Mesendoderm (in vitro differentiated cells): ENCODE data around the gene AKR7A3.
A peak's percentile ranks its signal among the peaks of the same experiment; 100 is the strongest.

ENCODE experiments used
- DNase-seq: peaks from one replicate; pipeline ENCODE4 v3.0.0; 2013
- H2AK5ac ChIP-seq: 2 replicates; pipeline ENCODE4 v1.6.1; 2013; ENCODE audit warnings: low read length, inconsistent platforms
- H2BK120ac ChIP-seq: 2 replicates; pipeline ENCODE4 v1.6.1; 2013; ENCODE audit warnings: low read depth, mild to moderate bottlenecking, low read length, moderate library complexity, mixed read lengths
- H2BK15ac ChIP-seq: replicated peaks from 2 replicates; pipeline ENCODE4 v1.6.1; 2013; ENCODE audit warnings: low read depth, mild to moderate bottlenecking, moderate library complexity
- H2BK5ac ChIP-seq: 2 replicates; pipeline ENCODE4 v1.6.1; 2013; ENCODE audit warnings: low read length, inconsistent platforms
- H3K18ac ChIP-seq: 2 replicates; pipeline ENCODE4 v1.6.1; 2013; ENCODE audit warnings: mild to moderate bottlenecking, low read length, mixed read lengths
- H3K23ac ChIP-seq: one replicate; pipeline ENCODE4 v1.6.1; 2013; ENCODE audit warnings: low read length
- H3K27ac ChIP-seq: 2 replicates; pipeline ENCODE4 v1.5.1; 2013; ENCODE audit warnings: low read depth, mild to moderate bottlenecking, inconsistent platforms, low read length, moderate library complexity
- H3K27me3 ChIP-seq: 2 replicates; pipeline ENCODE4 v1.6.1; 2013; ENCODE audit warnings: low read length, control low read depth, mild to moderate bottlenecking, inconsistent platforms; ENCODE audit not compliant: insufficient read depth, poor library complexity
- H3K36me3 ChIP-seq: 2 replicates; pipeline ENCODE4 v1.6.1; 2013; ENCODE audit warnings: low read length, inconsistent platforms; ENCODE audit not compliant: control insufficient read depth, insufficient read depth
- H3K4ac ChIP-seq: one replicate; pipeline ENCODE4 v1.6.1; 2013; ENCODE audit warnings: low read depth, mild to moderate bottlenecking, low read length, moderate library complexity
- H3K4me1 ChIP-seq: 2 replicates; pipeline ENCODE4 v1.6.1; 2013; ENCODE audit warnings: low read depth, low read length, inconsistent platforms; ENCODE audit not compliant: control insufficient read depth
- H3K4me2 ChIP-seq: 2 replicates; pipeline ENCODE4 v1.6.1; 2013; ENCODE audit warnings: low read length
- H3K4me3 ChIP-seq: 2 replicates; pipeline ENCODE4 v1.5.1; 2013; ENCODE audit warnings: mild to moderate bottlenecking, low read length
- H3K56ac ChIP-seq: one replicate; pipeline ENCODE4 v1.6.1; 2013; ENCODE audit warnings: low read length
- H3K79me1 ChIP-seq: 2 replicates; pipeline ENCODE4 v1.6.1; 2013; ENCODE audit warnings: low read length, inconsistent platforms
- H3K79me2 ChIP-seq: 2 replicates; pipeline ENCODE4 v1.6.1; 2013; ENCODE audit warnings: mild to moderate bottlenecking, low read length; ENCODE audit not compliant: control insufficient read depth, insufficient read depth
- H3K9ac ChIP-seq: 2 replicates; pipeline ENCODE4 v1.6.1; 2013; ENCODE audit warnings: low read length, inconsistent platforms
- H4K5ac ChIP-seq: one replicate; pipeline ENCODE4 v1.6.1; 2013; ENCODE audit warnings: low read length
- H4K8ac ChIP-seq: one replicate; pipeline ENCODE4 v1.6.1; 2013; ENCODE audit warnings: low read depth, mild to moderate bottlenecking, control low read depth, low read length, moderate library complexity
- WGBS: extraction: QIAGEN DNeasy Blood & Tissue Kit; methylation state at CpG from one replicate; pipeline ENCODE4 v1.1.7; 2013; ENCODE audit warnings: low lambda C conversion rate, missing lambda C conversion rate; ENCODE audit not compliant: insufficient coverage; ENCODE audit errors: extremely low coverage; 5-methylcytosine and 5-hydroxymethylcytosine counted together

The AKR7A3 gene

GRCh38 chr1:19323987-19324664 lies 35.6 kb upstream of the AKR7A3 start:
- no peak overlapping the region for H3K18ac ChIP-seq
- WGBS, result no CpG with 5 or more reads among the region's 23 CpGs
- H3K4me1 ChIP-seq, result no peaks in the 10 kb centered on the region

GRCh38 chr1:19322481-19322880 lies 33.9 kb upstream of the AKR7A3 start:
- Histone ChIP-seq H2AK5ac (no peak overlapping the region), H3K56ac (no peak overlapping the region), H3K4ac (no peak overlapping the region), H3K4me2 (no peak overlapping the region), H3K27ac (no peak overlapping the region), H2BK15ac (no peak overlapping the region), H3K27me3 (no peaks in the 10 kb centered on the region), H2BK120ac (no peak overlapping the region), H3K79me1 (no peaks in the 10 kb centered on the region), H4K8ac (no peak overlapping the region), H3K4me1 (no peaks in the 10 kb centered on the region), H3K18ac (no peak overlapping the region), H3K23ac (no peak overlapping the region), H3K36me3 (peaks cover 2% of the 10 kb centered on the region), H3K9ac (no peak overlapping the region), H4K5ac (no peak overlapping the region), H3K79me2 (no peaks in the 10 kb centered on the region), H2BK5ac (no peak overlapping the region), H3K4me3 (no peak overlapping the region)
- no peak for DNase-seq
- WGBS, result no CpG with 5 or more reads among the region's 10 CpGs

More at GRCh38 chr1:19323987-19324664, 35.6 kb upstream of the AKR7A3 start:
- Histone ChIP-seq H4K8ac (no peak overlapping the region), H3K79me2 (no peaks in the 10 kb centered on the region), H3K9ac (no peak overlapping the region), H3K27me3 (no peaks in the 10 kb centered on the region), H2BK15ac (no peak overlapping the region), H2AK5ac (no peak overlapping the region), H3K23ac (no peak overlapping the region), H3K4me3 (no peak overlapping the region), H2BK120ac (no peak overlapping the region), H3K27ac (no peak overlapping the region), H3K4me2 (no peak overlapping the region), H4K5ac (no peak overlapping the region), H3K56ac (no peak overlapping the region), H3K79me1 (no peaks in the 10 kb centered on the region), H3K36me3 (peaks cover 3% of the 10 kb centered on the region), H2BK5ac (no peak overlapping the region), H3K4ac (no peak overlapping the region)
- no peak for DNase-seq

GRCh38 chr1:19321071-19321470 lies 32.5 kb upstream of the AKR7A3 start:
- Histone ChIP-seq H3K36me3 (peaks cover 1% of the 10 kb centered on the region), H3K4me2 (no peak overlapping the region), H3K79me2 (no peaks in the 10 kb centered on the region), H3K9ac (no peak overlapping the region), H3K4ac (no peak overlapping the region), H4K5ac (no peak overlapping the region), H2BK15ac (no peak overlapping the region), H3K4me3 (no peak overlapping the region), H3K27me3 (no peaks in the 10 kb centered on the region), H3K4me1 (no peaks in the 10 kb centered on the region), H2BK5ac (no peak overlapping the region), H3K18ac (no peak overlapping the region), H3K23ac (no peak overlapping the region), H2AK5ac (no peak overlapping the region), H3K79me1 (no peaks in the 10 kb centered on the region), H3K56ac (no peak overlapping the region), H4K8ac (no peak overlapping the region), H2BK120ac (no peak overlapping the region), H3K27ac (no peak overlapping the region)
- DNase-seq, result no peak
- no CpG with 5 or more reads among the region's 3 CpGs for WGBS

GRCh38 chr1:19319196-19319595 lies 30.6 kb upstream of the AKR7A3 start:
- no peaks in the 10 kb centered on the region for H3K79me2 ChIP-seq
- WGBS, result no CpG with 5 or more reads among the region's 3 CpGs
- no peak overlapping the region for H2BK15ac ChIP-seq
- H3K4ac ChIP-seq, result no peak overlapping the region
- no peak overlapping the region for H3K9ac ChIP-seq
- no peak overlapping the region for H2BK5ac ChIP-seq
- peaks cover 2% of the 10 kb centered on the region for H3K79me1 ChIP-seq
- no peaks in the 10 kb centered on the region for H3K27me3 ChIP-seq
- no peak for DNase-seq
- H2BK120ac ChIP-seq, result no peak overlapping the region
- H3K23ac ChIP-seq, result no peak overlapping the region
- no peak overlapping the region for H3K4me3 ChIP-seq
- H2AK5ac ChIP-seq, result no peak overlapping the region
- no peak overlapping the region for H4K5ac ChIP-seq
- H3K4me2 ChIP-seq, result no peak overlapping the region
- H3K18ac ChIP-seq, result no peak overlapping the region
- H4K8ac ChIP-seq, result no peak overlapping the region
- H3K4me1 ChIP-seq, result no peaks in the 10 kb centered on the region
- no peak overlapping the region for H3K27ac ChIP-seq
- H3K56ac ChIP-seq, result no peak overlapping the region
- H3K36me3 ChIP-seq, result peaks cover 1% of the 10 kb centered on the region

- Histone ChIP-seq H2AK5ac (no peak overlapping the region), H3K18ac (no peak overlapping the region), H3K9ac (no peak overlapping the region), H3K27me3 (no peaks in the 10 kb centered on the region), H2BK15ac (no peak overlapping the region), H4K5ac (no peak overlapping the region), H3K4me2 (no peak overlapping the region), H3K79me2 (no peaks in the 10 kb centered on the region), H3K79me1 (peaks cover 14% of the 10 kb centered on the region), H3K23ac (no peak overlapping the region), H3K36me3 (peaks cover 1% of the 10 kb centered on the region), H2BK120ac (no peak overlapping the region), H3K4ac (no peak overlapping the region), H3K4me1 (peaks cover 2% of the 10 kb centered on the region), H3K4me3 (no peak overlapping the region), H2BK5ac (no peak overlapping the region), H4K8ac (no peak overlapping the region), H3K27ac (no peak overlapping the region), H3K56ac (no peak overlapping the region)
- WGBS, result no CpG with 5 or more reads among the region's 13 CpGs
- DNase-seq, result peak; percentile 70
Measured at GRCh38 chr1:19317126-19317910, 28.7 kb upstream of the AKR7A3 start.
